ENCODE data around the gene FAM216B. TPM values are rescaled to one million over a fixed set of nuclear protein-coding genes. Genes with fewer than 3 reads are reported as not detected.

FAM216B gene
- total and polyA plus RNA-seq, 2 donors (not counting 3 experiments of a cell fraction or from before 2014, with no cell fraction given), result not detected

GRCh38 chr13:42746866-42747265, 34.5 kb upstream of the FAM216B start:
- TF ChIP-seq POLR2A (IDR thresholded peaks at IDR 0.05; ENCODE audit: low read depth, low read length) (no peak), MYC (IDR thresholded peaks at IDR 0.05; ENCODE audit: low read depth, low read length) (no peak), CTCF (IDR thresholded peaks at IDR 0.05; ENCODE audit: extremely low read depth in 1 of 2, insufficient read depth in 1 of 2, low read depth in 1 of 2, low read length in 2 of 2) (no peak), JUN (IDR thresholded peaks at IDR 0.05; ENCODE audit: borderline replicate concordance, insufficient read depth, insufficient read length, low read depth) (no peak), FOS (IDR thresholded peaks at IDR 0.05; ENCODE audit: borderline replicate concordance, insufficient read depth, low read length) (no peak), MAX (IDR thresholded peaks at IDR 0.05; ENCODE audit: insufficient read depth, insufficient read length) (no peak), POLR2AphosphoS5 (IDR thresholded peaks at IDR 0.05; ENCODE audit: insufficient read depth, low read depth, low read length) (no peak), GATA2 (IDR thresholded peaks at IDR 0.05; ENCODE audit: insufficient read depth, insufficient read length, low read depth, low read length) (no peak), EZH2 (IDR thresholded peaks at IDR 0.05; ENCODE audit: borderline replicate concordance, low read depth, low read length, severe bottlenecking) (no peak)
- no TSS peak for BruUV-seq (replicated peaks)
- Histone ChIP-seq H3K9ac (replicated peaks; ENCODE audit: extremely low read depth, insufficient read depth, low read length) (no peak overlapping the region), H3K9me3 (replicated peaks; ENCODE audit: control insufficient read depth, insufficient read depth, low read length) (no peaks in the 10 kb centered on the region), H2AFZ (ENCODE audit: low read depth, low read length) (no peak overlapping the region), H3K36me3 (ENCODE audit: control insufficient read depth in 2 of 2, extremely low read depth in 1 of 2, insufficient read depth in 2 of 2, low read length in 2 of 2) (no peaks in the 10 kb centered on the region), H3K4me2 (ENCODE audit: insufficient read depth, low read length) (no peak overlapping the region), H3K27ac (ENCODE audit: insufficient read depth, low read depth, low read length) (no peak overlapping the region), H4K20me1 (replicated peaks; ENCODE audit: control insufficient read depth, extremely low read depth, insufficient read depth, low read length) (no peaks in the 10 kb centered on the region), H3K4me1 (ENCODE audit: control insufficient read depth, extremely low read depth, insufficient read depth, low read length) (no peaks in the 10 kb centered on the region), H3K4me3 (replicated peaks in 1 of 3; ENCODE audit: insufficient read depth in 1 of 3, low read depth in 1 of 3, low read length in 3 of 3) (no peak overlapping the region), H3K9me1 (replicated peaks; ENCODE audit: control insufficient read depth, extremely low read depth, insufficient read depth, low read length) (no peaks in the 10 kb centered on the region), H3K27me3 (ENCODE audit: control insufficient read depth in 2 of 2, insufficient read depth in 2 of 2, low read length in 2 of 2) (peaks cover 2 to 4% of the 10 kb centered on the region in 2 experiments), H3K79me2 (ENCODE audit: control insufficient read depth, insufficient read depth, low read length) (no peaks in the 10 kb centered on the region)
- DNase-seq (ENCODE audit: low read depth, low spot score) (no peak), FAIRE-seq (no peak)
- POLR2A ChIA-PET, result no interaction called here
- dilution Hi-C loops (cut with MboI; ENCODE audit: extremely low pct_ligation_motif_present, low sequenced_read_pairs) (no loop called here), intact Hi-C loops (cut with micrococcal nuclease) (no loop called here)
- CTCF ChIA-PET, result interaction anchor here (1.1 kb wide), 1 partner anchor 8 kb away, joined by 3 read pairs; no protein-coding TSS in a partner anchor
